MM.1S (cell line): Measurements from ENCODE around the gene PRSS38.

Source experiments
- DNase-seq: peaks from one replicate; pipeline ENCODE4 v3.0.0-alpha.2; 2015
- H2AFZ ChIP-seq: fragments of 300-600 bp; sonication (generic); 2 replicates; pipeline ENCODE4 v1.6.0; 2016; ENCODE audit warnings: antibody characterized with exemption, low read length
- H3F3A ChIP-seq: fragments of 300-600 bp; sonication (generic); 2 replicates; pipeline ENCODE4 v1.6.1; 2016; ENCODE audit warnings: mild to moderate bottlenecking, antibody characterized with exemption, low read length, moderate library complexity, mixed read lengths; ENCODE audit not compliant: insufficient read depth
- H3K27ac ChIP-seq: fragments of 300-600 bp; sonication (generic); 2 replicates; pipeline ENCODE4 v1.5.1; 2016; ENCODE audit warnings: mild to moderate bottlenecking, low read length
- H3K27me3 ChIP-seq: fragments of 300-600 bp; sonication (generic); replicated peaks from 2 replicates; pipeline ENCODE4 v1.6.0; 2016; ENCODE audit warnings: low read length; ENCODE audit not compliant: insufficient read depth
- H3K36me3 ChIP-seq: fragments of 300-600 bp; sonication (generic); replicated peaks from 2 replicates; pipeline ENCODE4 v1.6.1; 2016; ENCODE audit warnings: mild to moderate bottlenecking, low read length, mixed read lengths; ENCODE audit not compliant: insufficient read depth
- H3K4me1 ChIP-seq: fragments of 300-600 bp; sonication (generic); 2 replicates; pipeline ENCODE4 v1.6.1; 2016; ENCODE audit warnings: low read length, mixed read lengths
- H3K4me2 ChIP-seq: fragments of 300-600 bp; sonication (generic); 2 replicates; pipeline ENCODE4 v1.6.0; 2016; ENCODE audit warnings: low read depth, low read length
- H3K4me3 ChIP-seq: fragments of 300-600 bp; sonication (generic); 2 replicates; pipeline ENCODE4 v1.5.1; 2016; ENCODE audit warnings: low read length, mixed read lengths
- H3K79me2 ChIP-seq: fragments of 300-600 bp; sonication (generic); 2 replicates; pipeline ENCODE4 v1.6.1; 2016; ENCODE audit warnings: mixed run types, low read length, mixed read lengths
- H3K9ac ChIP-seq: fragments of 300-600 bp; sonication (generic); 2 replicates; pipeline ENCODE4 v1.6.1; 2016; ENCODE audit warnings: low read length, mixed read lengths
- H3K9me2 ChIP-seq: fragments of 300-600 bp; sonication (generic); replicated peaks from 2 replicates; pipeline ENCODE4 v1.6.1; 2016; ENCODE audit warnings: mild to moderate bottlenecking, low read length, mixed read lengths; ENCODE audit not compliant: insufficient read depth
- H3K9me3 ChIP-seq: fragments of 300-600 bp; sonication (generic); replicated peaks from 2 replicates; pipeline ENCODE4 v1.6.1; 2016; ENCODE audit warnings: mild to moderate bottlenecking, low read length, mixed read lengths; ENCODE audit not compliant: insufficient read depth
- H4K20me1 ChIP-seq: fragments of 300-600 bp; sonication (generic); 2 replicates; pipeline ENCODE4 v1.6.1; 2016; ENCODE audit warnings: mild to moderate bottlenecking, low read length, moderate library complexity, mixed read lengths; ENCODE audit not compliant: insufficient read depth
- EZH2 ChIP-seq: fragments of 300-600 bp; sonication (generic); optimal IDR thresholded peaks from 2 replicates; pipeline ENCODE3; 2017; ENCODE audit warnings: low read depth, mild to moderate bottlenecking, antibody characterized with exemption, low read length, mixed read lengths
- EZH2phosphoT487 ChIP-seq: fragments of 300-600 bp; sonication (generic); IDR thresholded peaks from 2 replicates; pipeline ENCODE4 v1.6.1; 2018; ENCODE audit warnings: antibody characterized with exemption, low read length
- TF ChIP-seq, protein P1 (sequence below): fragments of 300-600 bp; sonication (generic); IDR thresholded peaks from 2 replicates; pipeline ENCODE4 v1.5.1; 2016; ENCODE audit warnings: antibody characterized with exemption, low read length, mixed read lengths

Gene PRSS38

DNA sequence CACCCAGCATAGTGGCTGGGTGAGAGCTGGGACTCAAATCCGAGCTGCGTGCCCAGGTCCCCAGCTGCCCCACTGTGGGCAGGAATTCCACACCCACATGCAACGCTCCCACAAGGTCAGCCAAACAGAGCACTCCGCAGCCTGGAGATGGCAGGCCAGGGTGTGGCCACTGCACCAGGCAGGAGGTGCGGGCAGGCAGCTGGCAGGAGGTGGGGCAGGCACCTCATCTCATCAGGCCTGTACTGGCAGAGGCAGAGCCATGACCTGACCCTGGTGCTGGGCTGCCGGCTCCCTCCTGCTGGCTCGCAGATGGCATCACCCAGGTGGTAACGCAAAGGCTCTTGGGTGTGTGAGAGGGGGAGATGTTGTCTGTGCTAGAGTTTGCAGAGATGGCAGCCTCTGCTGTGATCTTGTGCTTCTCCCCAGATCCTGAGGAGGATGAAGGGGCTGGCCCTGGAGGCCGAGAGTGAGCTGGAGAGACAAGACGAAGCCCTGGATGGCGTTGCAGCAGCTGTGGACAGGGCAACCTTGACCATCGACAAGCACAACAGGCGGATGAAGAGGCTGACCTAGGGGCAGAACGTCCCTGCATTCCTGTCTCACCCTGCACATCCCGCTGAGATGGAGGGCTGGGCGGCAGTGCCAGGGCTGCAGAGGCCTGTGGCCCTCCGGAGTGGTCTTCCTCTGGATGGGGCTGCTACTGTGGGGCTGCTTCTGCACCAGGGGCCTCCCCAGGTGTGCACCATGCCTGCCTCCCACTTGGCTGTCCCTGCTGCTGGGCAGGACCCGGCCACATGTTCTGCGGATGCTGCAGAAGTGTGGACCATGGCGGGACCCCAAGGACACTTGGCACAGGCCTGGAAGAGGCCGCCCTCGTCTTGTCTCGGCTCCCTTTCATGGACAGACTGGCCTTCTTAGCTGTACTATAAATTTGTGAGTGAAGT, 35.1 kb upstream of the PRSS38 start:
- H3K4me2 ChIP-seq, result no peak overlapping the region
- DNase-seq, result no peak
- no peaks in the 10 kb centered on the region for H4K20me1 ChIP-seq
- no peaks in the 10 kb centered on the region for H3K9me2 ChIP-seq
- H3F3A ChIP-seq, result 0 out of 2 replicates have a peak, but pooled peaks cover 2% of the 10 kb centered on the region
- H3K36me3 ChIP-seq, result no peaks in the 10 kb centered on the region
- H3K4me1 ChIP-seq, result no peaks in the 10 kb centered on the region
- TF ChIP-seq EZH2 (no peak), EZH2phosphoT487 (no peak)
- TF ChIP-seq, protein P1, sequence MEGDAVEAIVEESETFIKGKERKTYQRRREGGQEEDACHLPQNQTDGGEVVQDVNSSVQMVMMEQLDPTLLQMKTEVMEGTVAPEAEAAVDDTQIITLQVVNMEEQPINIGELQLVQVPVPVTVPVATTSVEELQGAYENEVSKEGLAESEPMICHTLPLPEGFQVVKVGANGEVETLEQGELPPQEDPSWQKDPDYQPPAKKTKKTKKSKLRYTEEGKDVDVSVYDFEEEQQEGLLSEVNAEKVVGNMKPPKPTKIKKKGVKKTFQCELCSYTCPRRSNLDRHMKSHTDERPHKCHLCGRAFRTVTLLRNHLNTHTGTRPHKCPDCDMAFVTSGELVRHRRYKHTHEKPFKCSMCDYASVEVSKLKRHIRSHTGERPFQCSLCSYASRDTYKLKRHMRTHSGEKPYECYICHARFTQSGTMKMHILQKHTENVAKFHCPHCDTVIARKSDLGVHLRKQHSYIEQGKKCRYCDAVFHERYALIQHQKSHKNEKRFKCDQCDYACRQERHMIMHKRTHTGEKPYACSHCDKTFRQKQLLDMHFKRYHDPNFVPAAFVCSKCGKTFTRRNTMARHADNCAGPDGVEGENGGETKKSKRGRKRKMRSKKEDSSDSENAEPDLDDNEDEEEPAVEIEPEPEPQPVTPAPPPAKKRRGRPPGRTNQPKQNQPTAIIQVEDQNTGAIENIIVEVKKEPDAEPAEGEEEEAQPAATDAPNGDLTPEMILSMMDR, result no peak
- no peaks in the 10 kb centered on the region for H3K79me2 ChIP-seq
- no peak overlapping the region for H2AFZ ChIP-seq
- no peaks in the 10 kb centered on the region for H3K27me3 ChIP-seq
- H3K9me3 ChIP-seq, result no peaks in the 10 kb centered on the region
- no peak overlapping the region for H3K27ac ChIP-seq
- H3K9ac ChIP-seq, result no peak overlapping the region
- no peak overlapping the region for H3K4me3 ChIP-seq

DNA sequence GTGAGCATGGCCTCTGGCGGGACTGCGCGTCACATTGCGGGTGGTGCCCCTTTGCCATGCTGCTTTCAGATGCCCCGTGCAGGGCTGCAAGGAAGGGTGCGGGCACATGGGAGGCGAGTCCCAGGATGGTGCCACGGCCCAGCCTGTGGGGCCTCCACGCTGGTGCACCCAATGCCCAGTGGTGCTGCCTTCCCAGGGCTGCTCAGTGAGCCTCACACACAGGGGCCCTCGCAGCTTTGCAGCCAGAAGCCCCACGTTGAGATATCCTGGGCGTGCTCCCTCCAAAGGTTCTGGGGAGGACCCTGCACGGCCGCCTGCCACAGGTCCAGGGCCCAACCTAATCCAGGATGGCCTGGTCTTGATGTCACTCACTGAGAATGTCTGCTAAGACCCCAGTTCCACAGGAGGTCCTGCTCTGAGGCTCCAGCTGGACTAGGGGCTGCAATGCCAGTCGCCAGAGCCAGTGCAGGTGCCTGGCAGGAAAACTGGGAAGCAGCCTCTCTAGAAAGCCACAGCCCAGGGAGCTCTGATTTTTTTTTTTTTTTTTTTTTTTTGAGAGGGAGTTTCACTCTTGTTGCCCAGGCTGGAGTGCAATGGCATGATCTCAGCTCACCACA, 34.1 kb upstream of the PRSS38 start:
- H2AFZ ChIP-seq, result no peak overlapping the region
- DNase-seq, result no peak
- no peaks in the 10 kb centered on the region for H3K9me3 ChIP-seq
- H3K9ac ChIP-seq, result no peak overlapping the region
- H3K27me3 ChIP-seq, result no peaks in the 10 kb centered on the region
- no peaks in the 10 kb centered on the region for H3K36me3 ChIP-seq
- no peak overlapping the region for H3K4me3 ChIP-seq
- TF ChIP-seq, protein P1, result no peak
- TF ChIP-seq EZH2phosphoT487, result no peak
- TF ChIP-seq EZH2, result no peak
- H3K4me1 ChIP-seq, result no peaks in the 10 kb centered on the region
- H4K20me1 ChIP-seq, result no peaks in the 10 kb centered on the region
- H3F3A ChIP-seq, result 0 out of 2 replicates have a peak, but pooled peaks cover 2% of the 10 kb centered on the region
- no peak overlapping the region for H3K27ac ChIP-seq
- no peaks in the 10 kb centered on the region for H3K79me2 ChIP-seq
- no peaks in the 10 kb centered on the region for H3K9me2 ChIP-seq
- no peak overlapping the region for H3K4me2 ChIP-seq

DNA sequence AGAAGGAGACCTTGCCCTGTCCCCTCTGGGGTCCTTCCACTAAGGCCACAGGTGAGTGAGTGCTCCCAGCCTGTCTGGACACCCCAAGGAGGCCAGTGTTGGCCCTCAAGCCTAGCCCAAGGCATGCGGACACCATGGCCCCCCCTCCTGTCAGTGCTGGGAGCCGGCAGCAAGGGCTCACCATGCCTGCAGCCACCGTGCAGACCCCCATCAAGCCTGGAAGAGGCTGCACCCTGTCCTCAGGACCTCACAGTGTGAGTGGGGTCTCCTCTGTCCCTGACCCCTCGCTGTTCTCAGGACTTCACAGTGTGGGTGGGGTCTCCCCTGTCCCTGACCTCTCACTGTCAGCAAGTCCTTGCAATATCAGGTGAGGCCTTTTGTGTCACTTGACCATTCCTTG, 33.2 kb upstream of the PRSS38 start:
- Histone ChIP-seq H3K4me2 (no peak overlapping the region), H4K20me1 (no peaks in the 10 kb centered on the region), H3K4me1 (peaks cover 8% of the 10 kb centered on the region; the same call in 1 of the 2 replicates), H3K4me3 (no peak overlapping the region), H2AFZ (no peak overlapping the region), H3K79me2 (no peaks in the 10 kb centered on the region), H3K9me3 (no peaks in the 10 kb centered on the region), H3K9me2 (no peaks in the 10 kb centered on the region), H3K36me3 (no peaks in the 10 kb centered on the region), H3F3A (peaks cover 4% of the 10 kb centered on the region; the same call in 1 of the 2 replicates), H3K27ac (no peak overlapping the region), H3K27me3 (no peaks in the 10 kb centered on the region), H3K9ac (no peak overlapping the region)
- DNase-seq, result no peak
- TF ChIP-seq, protein P1, result no peak
- TF ChIP-seq EZH2, result no peak
- TF ChIP-seq EZH2phosphoT487, result no peak
